Fibroblast of mammary gland (primary cell): Measurements from ENCODE around the gene VEGFB.

Source experiments
- DNase-seq: peaks from one replicate; pipeline ENCODE4 v3.0.0-alpha.2; 2010; ENCODE audit warnings: low read depth
- H3K4me3 ChIP-seq: 2 replicates; pipeline ENCODE4 v1.5.1; 2011; ENCODE audit warnings: low read depth, mild to moderate bottlenecking, low read length, moderate library complexity; ENCODE audit not compliant: control insufficient read depth
- TF ChIP-seq, protein P1 (sequence below): conservative IDR thresholded peaks from 2 replicates; pipeline ENCODE4 v1.5.1; 2011; ENCODE audit warnings: low read depth, low read length, inconsistent platforms; ENCODE audit not compliant: control insufficient read depth, insufficient read depth

Gene VEGFB

DNA sequence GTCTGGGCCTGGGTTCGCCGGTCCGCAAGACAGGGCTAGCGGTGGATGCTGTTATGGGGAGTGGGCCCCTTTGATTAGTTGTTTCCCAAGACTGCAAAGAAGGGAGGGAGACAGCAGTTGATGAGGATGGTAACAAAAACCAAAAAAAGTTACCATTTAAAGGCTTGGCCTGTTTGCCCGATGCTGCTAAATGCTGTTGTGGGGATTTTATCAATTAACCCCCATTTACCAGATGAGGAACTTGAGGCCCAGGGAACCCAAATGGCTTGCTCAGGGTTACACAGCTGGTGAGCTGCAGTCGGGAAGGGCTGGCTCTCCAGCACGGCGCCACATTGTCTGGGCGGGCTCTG is 11.8 kb upstream of the VEGFB start:
- TF ChIP-seq, protein P1, sequence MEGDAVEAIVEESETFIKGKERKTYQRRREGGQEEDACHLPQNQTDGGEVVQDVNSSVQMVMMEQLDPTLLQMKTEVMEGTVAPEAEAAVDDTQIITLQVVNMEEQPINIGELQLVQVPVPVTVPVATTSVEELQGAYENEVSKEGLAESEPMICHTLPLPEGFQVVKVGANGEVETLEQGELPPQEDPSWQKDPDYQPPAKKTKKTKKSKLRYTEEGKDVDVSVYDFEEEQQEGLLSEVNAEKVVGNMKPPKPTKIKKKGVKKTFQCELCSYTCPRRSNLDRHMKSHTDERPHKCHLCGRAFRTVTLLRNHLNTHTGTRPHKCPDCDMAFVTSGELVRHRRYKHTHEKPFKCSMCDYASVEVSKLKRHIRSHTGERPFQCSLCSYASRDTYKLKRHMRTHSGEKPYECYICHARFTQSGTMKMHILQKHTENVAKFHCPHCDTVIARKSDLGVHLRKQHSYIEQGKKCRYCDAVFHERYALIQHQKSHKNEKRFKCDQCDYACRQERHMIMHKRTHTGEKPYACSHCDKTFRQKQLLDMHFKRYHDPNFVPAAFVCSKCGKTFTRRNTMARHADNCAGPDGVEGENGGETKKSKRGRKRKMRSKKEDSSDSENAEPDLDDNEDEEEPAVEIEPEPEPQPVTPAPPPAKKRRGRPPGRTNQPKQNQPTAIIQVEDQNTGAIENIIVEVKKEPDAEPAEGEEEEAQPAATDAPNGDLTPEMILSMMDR = no peak
- H3K4me3 ChIP-seq = no peak overlapping the region
- DNase-seq = no peak

DNA sequence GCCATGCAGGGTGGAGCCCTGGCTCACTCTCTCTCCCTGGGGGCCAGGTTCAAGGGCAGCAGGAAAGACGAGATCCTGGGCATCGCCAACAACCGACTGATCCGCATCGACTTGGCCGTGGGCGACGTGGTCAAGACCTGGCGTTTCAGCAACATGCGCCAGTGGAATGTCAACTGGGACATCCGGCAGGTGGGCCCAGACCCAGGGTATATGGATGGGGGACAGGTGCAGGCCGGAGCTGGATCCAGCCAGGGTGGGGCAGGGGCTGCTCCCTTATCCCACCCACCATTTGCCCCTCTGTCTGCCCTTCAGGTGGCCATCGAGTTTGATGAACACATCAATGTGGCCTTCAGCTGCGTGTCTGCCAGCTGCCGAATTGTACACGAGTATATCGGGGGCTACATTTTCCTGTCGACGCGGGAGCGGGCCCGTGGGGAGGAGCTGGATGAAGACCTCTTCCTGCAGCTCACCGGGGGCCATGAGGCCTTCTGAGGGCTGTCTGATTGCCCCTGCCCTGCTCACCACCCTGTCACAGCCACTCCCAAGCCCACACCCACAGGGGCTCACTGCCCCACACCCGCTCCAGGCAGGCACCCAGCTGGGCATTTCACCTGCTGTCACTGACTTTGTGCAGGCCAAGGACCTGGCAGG is 11.3 kb upstream of the VEGFB start:
- no peak overlapping the region for H3K4me3 ChIP-seq
- DNase-seq = no peak
- TF ChIP-seq, protein P1 = no peak

DNA sequence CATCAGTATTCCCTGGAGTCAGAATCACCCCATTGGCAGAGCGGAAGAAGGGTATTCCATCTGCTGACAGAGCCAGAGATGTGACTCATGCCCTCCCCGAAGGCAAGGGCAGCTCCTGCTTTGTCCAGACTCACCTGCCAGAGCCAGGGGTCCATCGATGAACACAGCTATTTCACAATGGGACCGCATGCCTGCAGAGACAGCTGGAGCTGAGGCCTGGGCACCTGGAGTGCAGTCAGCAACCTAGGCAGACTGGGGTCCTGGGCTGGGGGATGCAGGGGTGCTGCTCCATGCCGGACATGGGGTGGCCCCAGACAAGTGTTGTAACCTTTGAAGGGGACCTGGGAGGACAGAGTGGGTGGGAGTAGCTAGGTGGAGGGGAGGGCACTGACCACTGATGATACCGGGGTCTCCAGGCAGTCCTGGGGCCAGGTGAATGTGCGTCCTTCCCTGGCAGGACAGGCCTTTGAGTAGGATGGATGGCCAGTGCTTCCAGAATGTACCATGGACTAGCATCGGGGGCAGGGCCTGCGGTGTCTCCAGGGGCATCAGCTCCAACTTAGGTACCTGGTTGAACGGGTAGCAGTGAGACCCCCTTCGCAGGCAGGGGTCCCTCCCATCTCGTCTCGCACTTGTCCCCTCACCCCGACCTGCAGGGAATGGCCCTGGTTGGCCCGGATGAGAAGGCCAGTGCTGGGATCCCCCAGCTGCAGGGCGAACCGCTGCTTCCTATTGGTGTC is 10.1 kb upstream of the VEGFB start:
- DNase-seq = peak; percentile 49
- no peak overlapping the region for H3K4me3 ChIP-seq
- TF ChIP-seq, protein P1 = no peak

DNA sequence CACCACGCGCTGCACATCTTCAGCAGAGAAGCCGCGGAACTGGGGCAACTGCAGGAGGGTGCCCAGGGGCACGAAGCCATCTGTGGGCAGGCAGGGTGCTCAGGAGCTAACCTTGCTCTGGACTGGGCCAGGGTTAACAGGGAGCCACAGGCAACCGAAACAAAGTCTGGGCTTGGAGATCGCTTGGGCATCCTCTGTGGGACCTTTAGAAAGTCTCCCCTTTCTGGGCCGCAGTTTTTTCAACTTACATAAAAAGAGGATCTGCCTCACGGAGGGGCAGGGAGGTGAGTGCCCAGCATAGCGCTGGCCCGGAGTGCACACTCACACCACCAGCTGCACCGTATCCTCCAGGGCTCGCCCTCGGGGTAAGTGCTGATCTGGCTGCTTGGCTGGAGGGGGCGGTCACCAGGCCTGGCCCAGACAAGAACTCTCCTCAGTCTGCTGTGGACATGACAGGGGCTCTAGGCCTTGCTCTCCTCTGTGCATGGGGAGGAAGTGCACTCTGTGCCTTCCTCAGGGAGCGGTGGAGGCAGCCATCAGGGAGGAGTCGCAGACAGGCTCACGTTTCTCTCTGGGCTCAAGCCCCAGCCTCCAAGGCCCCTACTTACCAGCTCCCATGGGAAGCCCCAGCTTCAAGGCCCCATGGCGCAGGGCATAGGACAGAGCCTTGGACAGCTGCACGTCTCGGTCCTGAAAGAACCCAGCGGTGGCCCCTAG is 9.3 kb upstream of the VEGFB start:
- DNase-seq = no peak
- H3K4me3 ChIP-seq = peak overlapping the region; percentile 75
- TF ChIP-seq, protein P1 = no peak

DNA sequence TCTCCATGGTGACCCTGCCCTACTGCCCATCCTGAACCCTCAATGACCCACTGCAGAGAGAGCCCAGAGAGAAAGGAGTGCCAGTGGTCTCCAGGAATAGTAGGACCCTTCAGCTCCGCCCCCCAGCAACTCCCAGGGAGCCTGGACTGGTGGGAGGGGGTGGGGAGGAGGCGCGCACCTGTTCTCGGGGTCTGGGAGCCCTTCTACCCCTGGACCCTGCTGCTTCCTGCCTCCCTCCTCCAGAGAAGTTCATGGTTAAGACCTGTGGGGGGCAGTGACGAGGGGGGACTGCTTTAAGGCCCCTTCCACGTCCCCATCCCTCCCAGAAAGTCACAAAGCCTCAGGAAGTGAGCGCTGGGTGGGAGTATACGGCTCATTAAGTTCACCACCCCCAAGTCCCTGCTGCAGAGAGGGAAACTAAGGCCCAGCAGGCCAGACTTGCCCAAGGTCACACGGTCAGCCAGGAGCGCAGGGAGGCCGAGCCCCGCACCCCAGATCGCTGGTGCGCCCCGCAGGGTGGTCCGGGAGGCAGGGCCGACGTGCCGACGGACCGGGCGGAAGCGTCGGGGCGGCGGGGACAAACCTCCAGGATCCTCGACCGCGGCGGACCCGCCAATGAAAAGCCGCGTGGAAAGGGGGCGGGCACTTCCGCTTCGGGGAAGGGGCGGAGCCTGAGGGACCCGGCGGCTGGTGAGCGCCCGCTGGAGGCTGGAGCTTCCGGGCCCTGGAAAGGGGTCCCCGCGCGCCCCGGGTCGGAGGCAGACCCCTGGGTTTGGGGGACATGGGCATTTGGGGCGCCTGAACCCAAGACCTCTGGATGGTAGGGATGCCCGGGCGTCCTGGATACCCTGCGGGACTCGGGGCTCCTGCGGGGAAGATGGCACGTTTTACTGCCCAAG is 8.5 kb upstream of the VEGFB start, which contains the start of the genes NUDT22 and TRPT1:
NUDT22 (plus strand) TSS at position 667 of the 899 bp plus-strand sequence. CDS start 379 bp downstream, outside the sequence.
TRPT1 (minus strand) TSS at position 579 of the 899 bp plus-strand sequence; CDS start at position 253, 326 bp downstream.
- peak; percentile 52 for DNase-seq
- TF ChIP-seq, protein P1 = peak; percentile 40
- peak within 1 kb of the TSS; percentile 75 for H3K4me3 ChIP-seq
